Caco-2 (cell line): ENCODE measurements around the gene RBM39. TPM values are rescaled to one million over a fixed set of nuclear protein-coding genes. Genes with fewer than 3 reads are reported as not detected.
"Not testable (repeated sequence)": the region's sequence is repeated elsewhere in the genome, so short reads cannot be mapped to it uniquely, and the experiment has no call there.

Experiments used
- BruUV-seq: library from RNA; stranded (reverse); fragments of 400-500 nt; replicated peaks from 2 replicates; lab custom pipeline; 2021; lab: Mats Ljungman, UMichigan
- CTCF ChIA-PET: fragments of 300-600 bp; sonication (Branson Sonifier 250); formaldehyde crosslinking; loops from one replicate; lab custom pipeline; 2022; ENCODE audit warnings: antibody characterized with exemption; lab: Charles Lee
- POLR2A ChIA-PET: fragments of 300-600 bp; sonication (Branson Sonifier 250); formaldehyde crosslinking; loops from one replicate; lab custom pipeline; 2022; ENCODE audit warnings: antibody characterized with exemption; lab: Charles Lee
- DNase-seq, 2 experiments: peaks; one replicate each; pipeline versions ENCODE4 v3.0.0 to v3.0.0-alpha.2; 2020 to 2022
- H3K27me3 ChIP-seq: replicated peaks from 2 replicates; pipeline ENCODE4 v1.6.0; 2011; ENCODE audit warnings: low read length; ENCODE audit not compliant: control insufficient read depth, insufficient read depth
- H3K36me3 ChIP-seq: 2 replicates; pipeline ENCODE4 v1.5.1; 2011; ENCODE audit warnings: low read length; ENCODE audit not compliant: control insufficient read depth, insufficient read depth
- H3K4me1 ChIP-seq: fragments of 250-450 bp; sonication (Bioruptor Pico); 2 replicates; pipeline ENCODE4 v1.5.1; 2020; ENCODE audit warnings: mild to moderate bottlenecking
- H3K4me3 ChIP-seq: 2 replicates; pipeline ENCODE4 v1.5.1; 2011; ENCODE audit warnings: low read depth, mild to moderate bottlenecking, control low read depth, low read length
- H3K9me3 ChIP-seq: fragments of 250-450 bp; sonication (Bioruptor Pico); 2 replicates; pipeline ENCODE4 v1.5.1; 2020; ENCODE audit warnings: mild to moderate bottlenecking, moderate library complexity
- H3K27ac Mint-ChIP-seq: one replicate; pipeline ENCODE4 v1.8.0; 2022; ENCODE audit warnings: mixed read lengths; ENCODE audit not compliant: unreplicated experiment
- H3K27me3 Mint-ChIP-seq: one replicate; pipeline ENCODE4 v1.8.0; 2022; ENCODE audit warnings: mixed read lengths; ENCODE audit not compliant: insufficient read depth, unreplicated experiment
- H3K36me3 Mint-ChIP-seq: one replicate; pipeline ENCODE4 v1.8.0; 2022; ENCODE audit warnings: mild to moderate bottlenecking, mixed read lengths; ENCODE audit not compliant: insufficient read depth, unreplicated experiment
- H3K4me1 Mint-ChIP-seq: one replicate; pipeline ENCODE4 v1.8.0; 2022; ENCODE audit warnings: low read depth, mixed read lengths; ENCODE audit not compliant: unreplicated experiment
- H3K4me3 Mint-ChIP-seq: one replicate; pipeline ENCODE4 v1.8.0; 2022; ENCODE audit warnings: mild to moderate bottlenecking, moderate library complexity, mixed read lengths; ENCODE audit not compliant: unreplicated experiment
- H3K9me3 Mint-ChIP-seq: one replicate; pipeline ENCODE4 v1.8.0; 2022; ENCODE audit warnings: mixed read lengths; ENCODE audit not compliant: unreplicated experiment
- intact Hi-C: fragments of 100-400 bp; cut with micrococcal nuclease; formaldehyde crosslinking; loops from one replicate; pipeline ENCODE4 v1.10.0; 2022; ENCODE audit not compliant: unreplicated experiment
- total RNA-seq: library from RNA; stranded (reverse); gene quantifications from 2 replicates; pipeline ENCODE4 v1.2.3, GENCODE V29; 2022
- TF ChIP-seq, protein P1 (sequence below), 2 experiments: fragments of 200-600 bp in 1 of 2; IDR thresholded peaks; 1 replicate in 1 of 2; 2 replicates in 1 of 2; pipeline versions ENCODE4 v1.5.1 to v1.8.0; 2011 to 2022; ENCODE audit warnings: antibody characterized with exemption in 1 of 2, control low read depth in 1 of 2, inconsistent platforms in 1 of 2, low read depth in 1 of 2, low read length in 1 of 2, mild to moderate bottlenecking in 1 of 2, moderate library complexity in 1 of 2; ENCODE audit not compliant: insufficient read depth in 1 of 2, severe bottlenecking in 1 of 2, unreplicated experiment in 1 of 2

Gene RBM39
- total RNA-seq, 1 experiment from 2014 or later: 750 TPM

DNA sequence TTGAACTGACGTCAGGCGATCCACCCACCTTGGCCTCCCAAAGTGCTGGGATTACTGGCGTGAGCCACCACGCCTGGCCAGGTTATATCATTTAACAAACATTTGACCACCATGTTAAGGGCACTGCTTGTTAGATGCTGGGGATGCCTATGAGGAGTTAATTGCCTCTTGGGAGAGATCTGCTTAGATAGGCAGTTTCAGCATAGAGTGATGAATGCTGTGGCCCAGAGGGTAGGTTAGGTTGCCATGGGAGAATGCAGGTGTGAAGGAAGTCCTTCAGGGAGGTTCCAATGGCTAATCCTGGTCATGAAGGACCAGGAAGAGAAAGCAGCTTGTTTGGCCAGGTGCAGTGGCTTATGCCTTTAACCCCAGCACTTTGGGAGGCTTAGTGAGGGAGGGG is 46.7 kb upstream of the RBM39 start:
- H3K9me3 ChIP-seq: no peaks in the 10 kb centered on the region
- Mint-ChIP-seq H3K4me3 (no peak overlapping the region), H3K4me1 (peaks cover 13% of the 10 kb centered on the region), H3K36me3 (peaks cover 73% of the 10 kb centered on the region), H3K9me3 (no peaks in the 10 kb centered on the region), H3K27me3 (no peaks in the 10 kb centered on the region), H3K27ac (no peak overlapping the region)
- POLR2A ChIA-PET: interaction anchor here (0.9 kb wide), 1 partner anchor 47 kb away, joined by 4 read pairs; the partner anchor contains the start of gene RBM39
- DNase-seq: no peak
- no peaks in the 10 kb centered on the region for H3K4me1 ChIP-seq
- no peaks in the 10 kb centered on the region for H3K27me3 ChIP-seq
- CTCF ChIA-PET: interaction anchor here (1.3 kb wide), 1 partner anchor 95 kb away, joined by 7 read pairs; no protein-coding TSS in a partner anchor
- TF ChIP-seq, protein P1, sequence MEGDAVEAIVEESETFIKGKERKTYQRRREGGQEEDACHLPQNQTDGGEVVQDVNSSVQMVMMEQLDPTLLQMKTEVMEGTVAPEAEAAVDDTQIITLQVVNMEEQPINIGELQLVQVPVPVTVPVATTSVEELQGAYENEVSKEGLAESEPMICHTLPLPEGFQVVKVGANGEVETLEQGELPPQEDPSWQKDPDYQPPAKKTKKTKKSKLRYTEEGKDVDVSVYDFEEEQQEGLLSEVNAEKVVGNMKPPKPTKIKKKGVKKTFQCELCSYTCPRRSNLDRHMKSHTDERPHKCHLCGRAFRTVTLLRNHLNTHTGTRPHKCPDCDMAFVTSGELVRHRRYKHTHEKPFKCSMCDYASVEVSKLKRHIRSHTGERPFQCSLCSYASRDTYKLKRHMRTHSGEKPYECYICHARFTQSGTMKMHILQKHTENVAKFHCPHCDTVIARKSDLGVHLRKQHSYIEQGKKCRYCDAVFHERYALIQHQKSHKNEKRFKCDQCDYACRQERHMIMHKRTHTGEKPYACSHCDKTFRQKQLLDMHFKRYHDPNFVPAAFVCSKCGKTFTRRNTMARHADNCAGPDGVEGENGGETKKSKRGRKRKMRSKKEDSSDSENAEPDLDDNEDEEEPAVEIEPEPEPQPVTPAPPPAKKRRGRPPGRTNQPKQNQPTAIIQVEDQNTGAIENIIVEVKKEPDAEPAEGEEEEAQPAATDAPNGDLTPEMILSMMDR (IDR thresholded peaks at IDR 0.05; ENCODE audit: insufficient read depth in 1 of 2, low read depth in 1 of 2, low read length in 1 of 2, severe bottlenecking in 1 of 2, unreplicated experiment in 1 of 2): no peak
- H3K36me3 ChIP-seq: no peaks in the 10 kb centered on the region
- intact Hi-C loops: no loop called here
- no peak overlapping the region for H3K4me3 ChIP-seq
- no TSS peak for BruUV-seq

DNA sequence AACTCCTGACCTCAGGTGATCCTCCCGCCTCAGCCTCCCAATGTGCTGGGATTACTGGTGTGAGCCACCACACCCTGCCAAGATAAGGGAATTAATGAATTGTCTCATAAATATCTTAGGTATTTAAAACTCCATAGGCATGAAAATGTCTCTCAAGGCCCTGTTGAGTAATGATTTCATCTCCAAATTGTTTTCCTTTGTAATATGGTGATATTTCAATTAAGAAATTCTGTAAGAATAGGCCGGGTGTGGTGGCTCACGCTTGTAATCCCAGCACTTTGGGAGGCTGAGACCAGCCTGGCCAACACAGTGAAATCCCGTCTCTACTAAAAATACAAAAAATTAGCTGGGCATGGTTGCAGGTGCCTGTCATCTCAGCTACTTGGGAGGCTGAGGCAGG is 43.5 kb upstream of the RBM39 start:
- BruUV-seq, intact Hi-C loops, H3K9me3 Mint-ChIP-seq, H3K27me3 ChIP-seq, H3K4me3 ChIP-seq, DNase-seq, H3K27me3 Mint-ChIP-seq, H3K4me3 Mint-ChIP-seq, H3K4me1 Mint-ChIP-seq, H3K36me3 ChIP-seq, H3K4me1 ChIP-seq, H3K9me3 ChIP-seq: not testable (repeated sequence)
- ChIA-PET CTCF (interaction anchor here (1.0 kb wide), 1 partner anchor 44 kb away, joined by 7 read pairs; the partner anchor contains the start of gene RBM39), POLR2A (interaction anchor here (1.6 kb wide), 1 partner anchor 43 kb away, joined by 20 read pairs; the partner anchor contains the start of gene RBM39)
- H3K27ac Mint-ChIP-seq: peak overlapping the region; percentile 6
- peaks cover 98% of the 10 kb centered on the region for H3K36me3 Mint-ChIP-seq

DNA sequence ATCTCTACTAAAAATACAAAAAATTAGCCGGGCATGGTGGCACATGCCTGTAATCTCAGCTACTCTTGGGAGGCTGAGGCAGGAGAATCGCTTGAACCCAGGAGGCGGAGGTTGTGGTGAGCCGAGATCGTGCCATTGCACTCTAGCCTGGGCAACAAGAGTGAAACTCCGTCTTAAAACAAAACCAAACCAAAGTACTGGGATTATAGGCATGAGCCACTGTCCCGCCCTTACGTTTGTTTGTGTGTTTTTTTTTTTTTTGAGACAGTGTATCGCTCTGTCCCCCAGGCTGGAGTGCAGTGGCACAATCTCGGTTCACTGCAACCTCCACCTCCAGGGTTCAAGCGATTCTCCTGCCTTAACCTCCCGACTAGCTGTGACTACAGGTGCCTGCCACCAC is 41.8 kb upstream of the RBM39 start:
- H3K36me3 ChIP-seq, BruUV-seq, CTCF ChIA-PET, H3K27me3 Mint-ChIP-seq, POLR2A ChIA-PET, H3K27ac Mint-ChIP-seq, H3K27me3 ChIP-seq, H3K9me3 ChIP-seq, H3K4me3 ChIP-seq, H3K4me1 ChIP-seq, DNase-seq, H3K9me3 Mint-ChIP-seq, H3K4me1 Mint-ChIP-seq, H3K4me3 Mint-ChIP-seq, intact Hi-C loops: not testable (repeated sequence)
- H3K36me3 Mint-ChIP-seq: peaks cover 98% of the 10 kb centered on the region

DNA sequence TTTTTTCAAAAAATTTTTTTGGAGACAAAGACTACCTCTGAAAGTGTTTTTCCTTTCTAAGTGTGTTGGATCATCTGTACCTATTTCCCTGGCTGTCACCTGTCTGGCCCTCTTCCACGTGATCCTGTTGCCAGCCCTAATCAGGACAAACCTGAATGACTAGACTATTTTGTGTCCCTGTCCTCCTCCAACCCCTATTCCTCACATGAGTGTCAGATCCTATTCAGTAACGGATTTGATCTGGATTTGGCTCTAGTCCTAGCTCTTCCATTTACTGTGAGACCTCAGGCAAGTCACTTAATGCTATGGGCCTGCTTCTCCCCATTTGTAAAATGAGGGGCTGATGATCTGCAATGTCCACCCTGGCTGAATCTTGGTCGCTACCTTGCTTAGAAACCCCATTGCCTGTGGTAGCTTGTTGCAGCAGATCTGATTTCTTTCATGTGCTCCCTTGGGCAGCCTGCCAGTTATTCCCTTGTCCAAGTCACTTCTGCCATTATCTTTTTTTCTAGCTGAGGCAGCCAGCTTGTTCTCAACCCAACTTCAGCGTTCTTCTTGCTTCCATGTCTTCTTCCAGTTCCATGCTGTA is 34.5 kb upstream of the RBM39 start:
- ChIA-PET POLR2A (interaction anchor here (0.6 to 1.8 kb wide), 2 partner anchors 34 to 37 kb away, joined by 3 to 31 read pairs; partner anchors contain the start of gene RBM39), CTCF (interaction anchor here (0.7 to 1.1 kb wide), 3 partner anchors 28 to 108 kb away, joined by 3 read pairs; partner anchors contain the start of gene RBM39)
- Mint-ChIP-seq H3K27ac (peak overlapping the region; percentile 43), H3K9me3 (no peaks in the 10 kb centered on the region), H3K4me3 (peak overlapping the region; percentile 0), H3K27me3 (no peaks in the 10 kb centered on the region), H3K36me3 (peaks cover 75% of the 10 kb centered on the region), H3K4me1 (peaks cover 35% of the 10 kb centered on the region)
- no peak overlapping the region for H3K4me3 ChIP-seq
- peaks cover 40% of the 10 kb centered on the region for H3K4me1 ChIP-seq
- DNase-seq: no peak
- H3K9me3 ChIP-seq: no peaks in the 10 kb centered on the region
- TF ChIP-seq, protein P1 (IDR thresholded peaks at IDR 0.05; ENCODE audit: insufficient read depth in 1 of 2, low read depth in 1 of 2, low read length in 1 of 2, severe bottlenecking in 1 of 2, unreplicated experiment in 1 of 2): no peak
- no TSS peak for BruUV-seq
- intact Hi-C loops: no loop called here
- H3K36me3 ChIP-seq: peaks cover 3% of the 10 kb centered on the region; the same call in 1 of the 2 replicates
- H3K27me3 ChIP-seq: no peaks in the 10 kb centered on the region
